Left forelimb (tissue), 1 donor: Measurements from ENCODE around the gene ASB1.

Experiments used
- DNase-seq: peaks from one replicate; pipeline ENCODE4 v3.0.0-alpha.2; 2018; ENCODE audit warnings: low spot score

Gene ASB1

DNA sequence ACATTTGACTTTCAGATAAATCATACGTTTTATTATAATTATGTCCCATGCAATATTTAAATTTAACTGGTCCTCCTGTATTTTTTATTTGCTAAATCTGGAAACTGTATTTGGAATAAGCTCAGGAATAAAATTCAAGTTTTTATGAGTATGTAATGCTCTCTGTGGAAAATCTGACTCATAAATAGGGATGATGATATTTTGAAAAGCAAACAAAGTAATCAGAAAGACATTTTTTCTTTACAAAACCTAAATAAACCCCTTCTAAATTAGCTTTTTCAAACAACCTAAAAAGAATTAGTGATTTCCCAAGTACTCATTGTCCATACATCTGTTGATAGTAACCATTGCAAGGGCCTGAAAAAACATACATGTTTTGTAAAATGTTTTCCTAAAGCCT lies 41.1 kb downstream of the ASB1 start:
- no peak for DNase-seq

DNA sequence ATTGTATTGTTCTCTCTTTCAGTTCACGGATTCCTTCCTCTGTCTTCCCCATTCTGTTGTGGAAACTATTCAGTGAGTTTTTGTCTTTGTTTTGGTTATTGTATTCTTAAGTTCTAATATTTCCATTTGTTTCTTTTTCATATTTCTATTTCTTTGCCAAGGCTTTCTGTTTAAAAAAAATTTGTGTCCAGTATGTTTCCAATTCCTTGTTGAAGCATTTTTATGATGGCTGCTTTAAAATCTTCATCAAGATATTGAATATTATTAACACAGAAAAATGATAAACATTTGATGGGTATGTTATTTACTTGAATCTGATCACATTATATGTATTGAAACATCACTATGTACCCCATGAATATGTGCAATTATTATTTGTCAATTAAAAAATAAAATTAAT lies 42.4 kb downstream of the ASB1 start:
- no peak for DNase-seq

DNA sequence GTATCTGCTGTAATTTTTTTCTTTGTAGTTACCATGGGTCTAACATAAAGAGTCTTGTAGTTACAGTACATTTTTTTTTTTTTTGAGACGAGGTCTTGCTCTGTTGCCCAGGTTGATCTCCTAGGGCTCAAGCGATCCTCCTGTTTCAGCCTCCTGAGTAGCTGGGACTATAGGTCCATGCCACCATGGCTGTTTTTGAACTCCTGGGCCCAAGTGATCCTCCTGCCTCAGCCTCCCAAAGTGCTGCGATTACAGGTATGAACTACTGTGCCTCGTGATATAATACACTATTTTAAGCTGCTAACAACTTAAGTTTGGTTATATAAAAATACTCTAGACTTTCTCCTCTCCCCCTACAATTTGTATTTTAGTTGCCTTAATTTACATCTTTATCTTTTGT lies 46.3 kb downstream of the ASB1 start:
- no peak for DNase-seq

DNA sequence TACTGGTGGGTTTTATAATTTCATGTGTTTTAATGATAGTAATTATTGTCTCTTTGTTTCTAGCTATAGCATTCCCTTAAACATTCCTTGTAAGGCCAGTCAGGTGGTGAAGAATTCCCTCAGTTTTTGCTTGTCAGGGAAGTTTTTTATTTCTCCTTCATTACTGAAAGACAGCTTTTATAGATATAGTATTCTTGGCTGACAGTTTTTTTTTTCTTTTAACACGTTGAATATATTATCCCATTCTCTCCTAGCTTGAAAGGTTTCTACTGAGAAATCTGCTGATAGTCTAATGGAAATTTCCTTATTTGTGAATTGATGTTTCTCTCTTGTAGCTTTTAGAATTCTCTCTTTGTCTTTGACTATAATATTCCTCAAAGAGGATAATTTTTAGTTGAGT lies 46.8 kb downstream of the ASB1 start:
- no peak for DNase-seq

DNA sequence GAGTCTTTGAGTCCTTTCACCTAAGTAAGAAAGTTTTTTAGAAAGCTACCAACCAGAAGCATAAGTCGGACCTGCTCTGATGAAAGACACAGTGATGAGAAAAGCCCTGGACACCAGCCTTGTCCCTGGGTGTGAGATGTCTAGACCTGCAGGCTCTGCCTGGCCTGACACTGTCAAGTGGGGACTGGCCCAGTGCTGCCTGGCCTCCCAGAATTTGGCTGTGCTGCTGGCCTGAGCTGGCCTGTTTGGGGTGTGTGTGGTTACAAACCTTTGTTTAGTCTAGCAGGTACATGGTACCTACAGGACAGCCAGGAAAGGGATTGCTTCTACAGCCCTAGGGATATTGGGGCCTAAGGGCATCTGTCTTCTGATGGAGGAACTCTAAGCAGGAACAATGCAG lies 48.3 kb downstream of the ASB1 start:
- no peak for DNase-seq

DNA sequence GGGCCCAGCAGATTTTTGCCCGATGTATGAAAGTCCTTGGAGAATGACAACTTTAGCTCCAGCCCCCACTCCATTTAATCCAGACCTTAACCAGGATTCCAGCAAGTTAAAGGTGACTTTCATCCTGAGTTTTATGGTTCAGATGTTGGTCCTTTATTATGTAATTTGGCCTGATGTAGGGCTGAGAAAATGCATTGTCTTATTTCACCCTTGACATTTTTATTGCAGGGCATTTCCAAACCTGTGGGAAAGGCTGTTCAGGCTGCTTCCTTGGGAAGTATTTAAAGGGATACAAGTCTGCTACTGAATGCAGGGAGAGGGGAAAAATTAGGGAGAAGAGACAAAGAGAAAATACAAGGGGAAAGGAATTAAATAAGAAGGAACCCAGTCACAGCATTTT lies 48.8 kb downstream of the ASB1 start:
- no peak for DNase-seq

DNA sequence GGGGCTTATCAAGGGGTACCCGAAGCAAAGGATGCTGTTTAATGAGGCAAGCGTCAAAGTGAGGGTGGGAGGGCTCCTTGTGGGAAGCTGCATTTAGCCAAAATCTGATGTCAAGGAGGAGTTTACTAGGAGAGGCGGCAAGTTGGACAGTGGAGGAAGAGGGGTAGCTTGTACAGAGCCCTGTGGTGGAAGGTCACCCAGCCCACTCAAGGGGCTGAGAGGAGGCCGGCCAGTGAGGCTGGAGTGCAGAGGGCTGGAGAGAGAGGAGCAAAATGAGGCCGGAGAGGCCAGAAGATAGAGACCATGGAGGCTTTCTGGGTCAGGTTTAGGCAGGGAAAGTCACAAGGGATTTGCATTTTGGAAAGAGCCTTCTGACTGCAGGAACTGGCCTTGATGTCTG lies 49.5 kb downstream of the ASB1 start:
- no peak for DNase-seq

DNA sequence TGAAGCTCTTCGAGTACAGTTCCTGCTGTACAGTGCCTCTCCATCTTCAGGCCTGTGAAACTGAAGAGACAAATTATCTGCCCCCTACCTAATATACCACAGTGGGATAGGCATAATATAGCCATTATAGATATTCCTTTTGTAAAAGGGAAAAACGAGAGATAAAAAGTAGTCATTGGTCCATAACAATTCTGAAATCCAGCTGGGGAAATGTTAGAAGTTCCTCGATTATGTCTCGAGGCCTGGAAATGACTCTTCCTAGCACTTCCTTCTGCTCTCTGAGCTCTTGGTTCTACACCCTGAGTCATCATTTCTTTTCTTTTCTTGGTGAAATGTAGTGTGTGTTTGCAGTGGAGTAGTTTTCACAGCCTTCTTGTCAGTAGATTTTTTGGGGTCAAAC lies 51.5 kb downstream of the ASB1 start:
- DNase-seq: no peak

DNA sequence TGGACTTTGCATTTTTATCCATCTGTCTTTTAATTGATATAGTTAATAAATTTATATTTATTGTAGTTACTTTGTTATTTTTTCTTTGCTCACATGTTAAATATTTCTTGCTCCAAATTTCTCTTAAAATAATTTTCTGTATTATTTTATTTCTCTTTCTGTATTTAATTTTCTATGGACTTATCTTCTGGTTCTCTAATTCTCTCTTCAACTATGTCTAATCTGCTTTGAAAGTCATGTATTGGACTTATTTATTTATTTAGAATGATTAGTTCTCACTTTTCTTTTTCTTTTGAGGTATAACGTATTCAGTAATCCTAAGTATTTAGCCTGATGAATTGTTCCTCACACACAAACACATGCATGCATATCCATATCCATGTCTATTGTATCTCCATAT lies 53.1 kb downstream of the ASB1 start:
- DNase-seq: no peak

DNA sequence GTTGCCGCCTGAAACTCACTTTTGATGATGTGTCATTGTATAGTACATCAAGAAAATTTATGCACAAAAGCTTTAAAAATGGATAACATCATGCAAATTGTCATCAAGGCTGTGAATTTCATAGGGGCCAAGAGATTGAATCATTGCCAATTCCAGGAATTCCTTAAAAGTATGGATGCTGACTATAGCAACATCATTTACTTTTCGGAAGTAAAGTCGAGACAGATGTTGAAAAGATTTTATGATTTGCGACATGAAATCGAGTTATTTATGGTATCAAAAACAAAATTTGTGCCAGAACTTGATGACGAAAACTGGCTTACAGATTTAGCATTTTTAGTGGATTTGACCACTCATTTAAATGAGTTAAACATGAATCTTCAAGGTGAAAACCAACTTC lies 56.3 kb downstream of the ASB1 start:
- no peak for DNase-seq

DNA sequence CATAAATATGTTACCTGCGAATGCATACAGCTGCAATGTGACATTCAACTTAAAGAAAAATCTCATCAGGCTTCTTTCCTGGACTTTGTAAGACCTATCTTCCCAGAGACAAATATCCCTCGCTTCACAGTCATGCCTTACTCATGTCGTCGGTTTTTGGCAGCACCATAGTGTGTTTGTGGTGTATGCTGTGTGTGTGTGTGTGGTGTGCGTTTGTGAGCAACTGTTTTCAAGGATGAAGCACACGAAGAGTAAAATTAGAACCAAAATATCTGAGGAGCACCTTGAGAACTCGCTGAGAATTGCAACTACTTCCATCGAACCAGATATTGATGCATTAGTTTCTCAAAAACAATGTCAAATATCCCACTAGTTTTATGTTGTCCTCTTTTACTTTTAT lies 56.9 kb downstream of the ASB1 start:
- DNase-seq: no peak

DNA sequence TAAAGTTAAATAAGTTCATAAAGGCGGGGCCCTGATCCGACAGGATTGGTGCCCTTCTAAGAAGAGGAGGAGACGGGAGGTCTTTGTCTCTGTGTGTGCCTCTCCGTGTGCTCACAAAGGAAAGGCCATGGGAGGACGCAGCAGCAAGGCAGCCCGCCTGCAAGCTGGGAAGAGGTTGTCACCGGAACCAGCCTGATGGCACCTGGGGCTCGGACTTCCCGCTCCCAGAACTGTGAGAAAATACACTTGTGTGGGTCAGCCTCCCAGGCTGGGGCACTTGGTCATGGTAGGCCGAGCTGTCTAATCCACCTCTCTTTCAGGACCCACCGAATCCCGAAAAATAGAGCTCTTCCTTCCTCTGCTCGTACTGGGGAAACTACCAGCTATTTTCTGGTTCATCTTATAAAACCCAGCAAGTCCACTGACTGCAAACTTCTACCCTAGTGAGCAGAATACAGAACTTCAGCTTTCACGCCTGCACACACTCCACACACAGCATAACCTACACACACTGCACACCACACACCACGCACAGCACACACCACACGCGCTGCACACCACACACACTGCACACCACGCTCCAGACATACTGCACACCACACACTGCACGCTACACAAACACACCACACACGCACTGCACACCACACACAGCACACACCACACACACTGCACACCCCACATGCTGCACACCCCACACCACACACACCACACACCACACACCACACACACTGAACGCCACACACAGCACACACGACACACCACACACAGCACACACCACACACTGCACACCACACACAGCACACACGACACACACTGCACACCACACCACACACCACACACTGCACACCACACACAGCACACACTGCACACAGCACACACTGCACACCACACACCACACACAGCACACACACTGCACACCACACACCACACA lies 58.1 kb downstream of the ASB1 start:
- DNase-seq: no peak

DNA sequence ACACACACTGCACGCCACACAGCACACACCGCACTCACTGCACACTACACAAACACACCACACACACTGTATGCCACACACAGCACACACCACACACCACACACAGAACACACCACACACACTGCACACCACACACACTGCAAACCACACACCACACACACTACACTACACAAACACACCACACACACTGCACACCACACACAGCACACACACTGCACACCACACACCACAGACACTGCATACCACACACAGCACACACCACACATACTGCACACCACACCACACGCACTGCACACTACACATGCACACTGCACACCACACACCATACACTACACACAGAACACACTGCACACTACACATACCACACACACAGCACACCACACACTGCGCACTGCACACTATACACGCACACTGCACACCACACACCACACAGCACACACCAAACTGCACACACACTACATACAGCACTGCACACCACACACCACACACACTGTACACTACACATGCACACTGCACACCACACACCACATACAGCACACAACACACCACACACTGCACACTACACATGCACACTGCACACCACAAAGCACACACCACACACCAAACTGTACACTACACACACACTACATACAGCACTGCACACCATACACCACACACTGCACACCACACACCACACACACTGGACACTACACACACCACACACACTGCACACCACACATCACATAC lies 59.6 kb downstream of the ASB1 start:
- no peak for DNase-seq

DNA sequence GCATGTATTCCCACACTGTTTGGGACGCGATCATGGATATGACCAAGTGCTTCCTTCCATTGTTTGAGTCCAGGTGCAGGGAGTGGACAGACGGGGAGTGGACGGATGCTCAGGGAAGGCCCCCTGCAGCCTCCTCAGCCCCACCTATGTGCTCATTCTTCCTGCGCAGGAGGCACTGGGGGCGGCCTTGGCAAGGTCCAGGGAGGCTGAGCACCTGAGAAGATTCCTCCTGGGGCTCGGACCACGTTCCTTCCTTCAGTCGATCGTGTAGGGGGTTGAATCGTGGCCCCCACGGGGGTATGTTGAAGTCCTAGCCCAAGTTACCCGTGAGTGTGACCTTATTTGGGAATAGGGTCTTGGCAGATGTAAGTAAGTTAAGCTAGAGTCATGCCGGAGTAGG lies 60.4 kb downstream of the ASB1 start:
- no peak for DNase-seq

DNA sequence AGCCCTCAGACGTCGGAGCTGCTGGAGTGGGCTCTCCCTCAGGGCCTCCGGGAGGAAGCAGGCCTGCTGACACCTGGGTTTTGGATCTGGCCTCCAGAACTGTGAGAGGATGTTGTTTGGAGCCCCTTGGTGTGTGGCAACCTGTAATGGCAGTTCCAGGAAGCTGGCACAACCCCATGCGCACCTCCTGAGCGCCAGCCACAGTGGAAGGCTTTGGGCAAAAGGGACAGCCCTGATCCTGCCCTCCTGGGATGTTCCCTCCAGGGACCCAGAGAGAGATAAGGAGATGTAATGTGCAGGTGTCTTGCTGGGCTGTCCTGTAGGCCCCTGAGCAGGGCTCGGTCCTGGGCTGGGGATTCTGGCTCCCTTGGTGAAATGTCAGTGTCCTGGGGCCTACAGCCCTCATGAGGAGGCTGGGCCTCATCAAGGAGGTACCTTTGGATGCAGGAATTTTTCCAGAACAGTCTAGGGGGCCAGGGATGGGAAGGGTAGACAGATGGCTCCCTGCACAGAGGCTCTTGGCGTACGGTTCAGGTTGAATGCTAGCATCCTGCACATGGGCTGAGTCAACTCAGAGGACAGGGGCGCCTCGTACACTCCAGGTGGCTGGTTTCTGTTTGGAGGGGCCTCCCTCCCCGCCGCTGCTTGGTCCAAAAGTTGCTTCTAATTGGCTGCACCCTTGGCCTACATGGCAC lies 61.1 kb downstream of the ASB1 start:
- DNase-seq: no peak

DNA sequence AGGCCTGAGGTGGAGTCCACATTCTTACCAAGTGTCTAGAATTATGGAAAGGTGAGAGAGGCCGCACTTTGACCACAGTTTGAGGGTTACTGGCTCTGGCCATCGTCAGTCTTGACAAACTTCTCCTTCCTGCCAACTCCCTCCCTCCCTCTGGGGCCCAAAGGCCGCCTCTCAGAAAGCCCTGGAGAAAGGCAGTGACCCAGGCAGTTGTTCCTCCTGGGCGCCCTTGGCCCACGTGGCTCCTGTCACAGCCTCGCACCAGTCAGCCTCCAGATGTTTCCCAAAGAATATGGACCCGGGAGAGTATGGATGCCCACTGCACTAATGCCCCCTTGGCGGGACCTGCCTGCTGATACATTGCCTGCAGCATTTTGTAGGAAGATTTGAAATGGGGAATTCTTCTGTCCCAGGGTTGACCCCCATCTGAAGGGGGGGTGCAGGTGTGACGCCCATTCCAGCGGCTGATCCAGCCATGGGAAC lies 61.7 kb downstream of the ASB1 start:
- no peak for DNase-seq

DNA sequence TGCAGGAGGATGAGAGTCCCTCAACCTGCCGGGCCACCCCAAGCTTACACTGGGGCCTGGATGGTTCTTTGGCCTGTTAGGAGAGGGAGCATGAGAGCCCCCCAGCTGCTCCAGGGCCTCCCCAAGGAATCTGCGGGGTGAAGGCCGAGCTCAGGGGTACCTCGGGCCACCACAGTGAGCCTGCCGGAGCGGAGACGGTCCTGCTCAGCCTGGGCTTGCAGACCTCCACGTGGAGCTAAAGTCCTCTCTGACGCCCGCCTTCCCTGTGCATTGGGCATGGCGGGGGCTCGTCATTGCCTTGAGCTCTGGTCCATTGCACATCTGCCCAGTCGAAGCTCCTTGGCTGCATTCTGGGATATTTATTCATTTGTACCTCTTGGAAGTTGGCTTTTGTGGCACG lies 62.7 kb downstream of the ASB1 start:
- DNase-seq: no peak

DNA sequence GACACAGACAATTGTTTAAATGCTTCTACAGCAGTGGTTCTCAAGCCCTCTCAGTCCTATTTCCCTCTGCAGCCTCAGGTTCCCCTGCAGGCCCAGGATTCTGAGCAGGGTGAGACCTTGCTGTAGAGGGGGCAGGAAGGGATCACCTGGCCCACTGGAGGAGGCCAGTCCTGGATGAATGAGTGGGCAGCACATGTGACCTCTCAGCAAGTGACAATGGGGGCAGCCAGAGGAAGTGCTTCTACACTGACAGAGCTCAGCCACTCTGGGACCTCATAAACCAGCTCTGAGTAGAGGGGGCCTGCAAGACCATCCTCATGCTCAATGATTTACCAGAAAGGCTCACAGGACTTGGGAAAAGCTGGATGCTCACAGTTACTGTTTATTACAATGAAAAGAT lies 63.2 kb downstream of the ASB1 start:
- DNase-seq: no peak

DNA sequence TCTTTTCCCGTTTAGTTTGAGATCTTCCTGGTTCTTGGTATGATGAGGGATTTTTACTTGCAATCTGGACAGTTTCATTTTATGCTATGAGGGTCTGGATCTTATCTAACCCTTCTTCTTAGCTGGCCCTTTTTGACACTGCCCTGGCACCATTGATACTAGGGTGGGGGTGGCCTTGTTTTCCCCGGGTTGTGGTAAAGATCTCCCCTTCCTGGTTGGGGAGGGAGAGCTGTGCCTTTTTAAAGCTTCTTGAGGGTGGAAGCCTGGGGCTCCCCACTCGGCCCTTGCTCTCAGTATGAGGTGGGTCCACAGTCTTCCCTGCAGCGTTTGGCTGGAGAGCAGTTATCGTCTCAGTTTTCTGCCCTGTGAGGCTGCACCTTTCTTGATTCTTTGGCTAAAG lies 66.1 kb downstream of the ASB1 start:
- no peak for DNase-seq

DNA sequence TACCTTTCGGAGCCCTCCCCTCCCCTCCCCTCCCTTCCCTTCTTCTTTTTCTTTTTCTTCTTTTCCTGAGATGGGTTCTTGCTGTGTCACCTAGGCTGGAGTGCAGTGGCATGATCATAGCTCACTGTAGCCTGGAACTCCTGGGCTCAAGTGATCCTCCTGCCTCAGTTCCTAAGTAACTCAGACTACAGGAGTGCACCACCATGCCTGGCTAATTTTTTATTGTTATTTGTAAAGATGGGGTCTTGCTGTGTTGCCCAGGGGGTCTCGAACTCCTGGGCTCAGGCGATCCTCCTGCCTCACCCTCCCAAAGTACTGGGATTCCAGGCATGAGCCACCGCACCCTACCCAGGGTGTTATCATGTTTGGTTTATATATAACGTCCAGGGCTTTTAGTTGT lies 66.7 kb downstream of the ASB1 start:
- no peak for DNase-seq

DNA sequence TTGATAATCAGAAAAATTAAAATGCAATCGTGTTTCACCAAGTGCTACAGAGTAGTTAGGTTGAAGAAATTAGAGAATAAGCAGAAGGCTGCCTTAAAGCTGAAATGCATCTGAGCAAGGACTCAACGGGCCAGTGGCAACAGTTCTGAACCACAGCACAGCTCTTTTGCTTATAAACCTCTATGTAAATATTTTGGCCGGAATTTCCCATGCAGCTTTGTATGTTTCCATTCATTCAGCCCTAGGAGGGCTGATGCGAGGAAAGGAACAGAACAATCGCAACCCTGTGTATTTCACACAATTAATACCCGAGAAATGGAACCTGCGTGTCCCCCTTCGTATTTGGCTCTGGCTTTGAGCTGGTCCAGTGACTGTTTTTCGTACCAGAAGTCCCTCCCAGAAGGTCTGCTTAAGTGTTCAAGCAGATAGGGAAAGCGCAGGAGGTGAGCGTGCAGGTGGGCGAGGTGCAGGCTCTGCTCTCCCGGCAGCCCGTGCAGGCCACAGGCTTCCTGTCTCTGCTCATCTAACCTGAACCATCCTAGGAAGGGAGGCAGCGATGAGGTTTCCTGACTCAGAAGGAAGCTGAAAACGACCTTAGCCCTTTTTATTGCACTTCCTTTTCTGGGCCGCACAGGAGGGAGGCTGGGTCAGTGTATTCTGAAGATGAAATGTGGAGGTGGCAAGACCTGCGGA lies 67.3 kb downstream of the ASB1 start:
- DNase-seq: no peak

DNA sequence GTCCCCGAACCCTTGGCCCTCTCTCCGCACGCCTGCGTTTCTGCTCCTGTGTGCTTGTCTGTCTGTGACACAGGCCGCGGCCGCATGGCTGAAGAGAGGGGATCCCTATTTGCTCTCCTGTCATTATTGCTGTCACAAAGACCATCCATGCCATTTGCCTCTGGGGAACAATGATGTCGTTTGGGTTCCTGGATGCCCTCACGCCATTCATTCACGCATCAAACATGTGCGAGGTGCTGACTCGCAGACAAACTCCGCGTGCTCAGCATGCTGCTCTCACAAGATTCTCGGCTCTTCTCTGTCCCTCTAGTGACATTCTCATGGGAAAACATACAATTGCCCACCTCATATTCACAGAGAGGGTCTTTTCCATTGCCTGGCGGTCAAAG lies 67.8 kb downstream of the ASB1 start:
- DNase-seq: no peak
